Ovary (tissue), 9 donors: ENCODE data around the gene ATP7B. TPM values are rescaled to one million over a fixed set of nuclear protein-coding genes. Genes with fewer than 3 reads are reported as not detected.

Experiments
- DNase-seq, 5 donors: peaks; one replicate each; pipeline ENCODE4 v3.0.0-alpha.2; 2019 to 2020
- H3K27ac ChIP-seq, 2 donors: fragments of 200-600 bp; one replicate each; pipeline versions ENCODE4 v1.5.1 to v1.8.0; 2019 to 2022
- H3K27me3 ChIP-seq: fragments of 200-600 bp; one replicate; pipeline ENCODE4 v1.8.0; 2022
- H3K36me3 ChIP-seq: fragments of 200-600 bp; sonication (generic); one replicate; pipeline ENCODE4 v1.5.1; 2019
- H3K4me1 ChIP-seq: one replicate; pipeline ENCODE4 v1.8.1; 2013; ENCODE audit warnings: mild to moderate bottlenecking, moderate library complexity; ENCODE audit not compliant: insufficient read depth
- H3K4me3 ChIP-seq: fragments of 200-600 bp; sonication (generic); one replicate; pipeline ENCODE4 v1.5.1; 2017
- H3K9me3 ChIP-seq, 2 donors: fragments of 200-600 bp in 1 of 2; sonication (generic) in 1 of 2; one replicate each; pipeline versions ENCODE4 v1.5.1 to v1.8.1; 2013 to 2019; ENCODE audit warnings: mild to moderate bottlenecking in 1 of 2, moderate library complexity in 1 of 2
- EP300 ChIP-seq: sonication (generic); formaldehyde crosslinking; IDR thresholded peaks from one replicate; pipeline ENCODE4 v1.6.1; 2017; ENCODE audit warnings: antibody characterized with exemption
- POLR2A ChIP-seq: fragments of 450-650 bp; IDR thresholded peaks from one replicate; pipeline ENCODE4 v1.6.1; 2017; ENCODE audit warnings: antibody characterized with exemption, mild to moderate bottlenecking, moderate library complexity
- WGBS, 3 donors: extraction: QIAGEN DNeasy Blood & Tissue Kit in 1 of 3; methylation state at CpG; one replicate each; pipeline versions ENCODE4 v1.1.5 to v1.1.7; 2013 to 2017; 5-methylcytosine and 5-hydroxymethylcytosine counted together
- intact Hi-C, 4 donors: fragments of 100-400 bp; cut with DNase I; formaldehyde crosslinking; loops; one replicate each; pipeline versions ENCODE4 v1.11.0 to v1.15.1; 2022 to 2023
- polyA plus RNA-seq, 2 donors: library from polyadenylated mRNA; stranded (reverse); fragments of 200-250 nt in 1 of 2; fragments of 350-450 nt in 1 of 2; fragmentation: Illumina TruSeq in 1 of 2; extraction: RNeasy Lipid Tissue Mini Kit (QIAGEN cat#74804) in 1 of 2; gene quantifications; one replicate each; pipeline ENCODE4 v1.2.3, GENCODE V29; 2013 to 2014
- total RNA-seq, 7 donors: library from RNA; depleted of rRNA in 2 of 7; stranded (reverse); fragments of >200 nt in 2 of 7; fragmentation: NEBNext Ultra II Directional in 3 of 7; extraction: Animal tissue kit (Norgen Biotek cat#: 25700) in 3 of 7; gene quantifications; one replicate each; pipeline versions ENCODE4 v1.1.0 to v1.2.4, GENCODE V29; 2016 to 2023
- TF ChIP-seq, protein P1 (sequence below), 3 donors: fragments of 450-650 bp in 2 of 3; fragments of 200-600 bp in 1 of 3; IDR thresholded peaks; one replicate each; pipeline versions ENCODE4 v1.5.1 to v1.8.0; 2016 to 2022; ENCODE audit warnings: antibody characterized with exemption in 3 of 3, mild to moderate bottlenecking in 1 of 3
- donor health status: DM: no; HTN: no; CAD: no; lungs with moderate emphysema.
- donor health status: DM: no; HTN: no; CAD: no.
- donor health status: Bipolar disorder and iron deficiency.
- donor health status: DM: yes; HTN: yes; CAD: no.
- donor health status: DM: no; HTN: no; CAD: no.
- donor health status: DM: yes; HTN: yes; CAD: no.

ATP7B gene
- total and polyA plus RNA-seq, 9 donors = 2.9 to 7.3 (median 5.1) TPM

DNA sequence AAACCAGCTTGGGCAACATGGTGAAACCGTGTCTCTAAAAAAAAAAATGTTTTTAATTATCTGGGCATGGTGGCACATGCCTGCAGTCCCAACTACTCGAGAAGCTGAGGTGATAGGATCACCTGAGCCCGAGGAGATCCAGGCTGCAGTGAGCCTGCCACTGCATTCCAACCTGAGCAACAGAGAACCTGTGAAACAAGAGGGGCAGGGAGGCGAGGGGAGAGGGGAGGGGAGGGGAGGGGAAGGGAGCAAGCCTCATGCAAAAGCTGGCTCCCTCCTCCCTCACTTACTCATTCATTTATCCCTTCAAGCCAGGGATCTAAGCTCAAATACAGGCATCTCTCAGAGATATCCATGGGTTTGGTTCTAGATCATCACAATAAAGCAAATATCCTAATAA, 8.9 kb downstream of the ATP7B start:
- Histone ChIP-seq H3K9me3 (no peaks in the 10 kb centered on the region), H3K27me3 (no peaks in the 10 kb centered on the region), H3K27ac (no peak overlapping the region), H3K36me3 (no peaks in the 10 kb centered on the region), H3K4me3 (no peak overlapping the region), H3K4me1 (no peaks in the 10 kb centered on the region)
- DNase-seq = no peak
- WGBS, 3 donors = 76 to 86% (median 77%) methylated on average over 3 to 4 of the region's 4 CpGs
- intact Hi-C loops = loop anchor here in 1 of 4 donors (10.0 kb wide), 1 partner anchor 122 kb away; the partner anchor contains the start of gene NEK5
- no peak for TF ChIP-seq POLR2A
- TF ChIP-seq, protein P1, sequence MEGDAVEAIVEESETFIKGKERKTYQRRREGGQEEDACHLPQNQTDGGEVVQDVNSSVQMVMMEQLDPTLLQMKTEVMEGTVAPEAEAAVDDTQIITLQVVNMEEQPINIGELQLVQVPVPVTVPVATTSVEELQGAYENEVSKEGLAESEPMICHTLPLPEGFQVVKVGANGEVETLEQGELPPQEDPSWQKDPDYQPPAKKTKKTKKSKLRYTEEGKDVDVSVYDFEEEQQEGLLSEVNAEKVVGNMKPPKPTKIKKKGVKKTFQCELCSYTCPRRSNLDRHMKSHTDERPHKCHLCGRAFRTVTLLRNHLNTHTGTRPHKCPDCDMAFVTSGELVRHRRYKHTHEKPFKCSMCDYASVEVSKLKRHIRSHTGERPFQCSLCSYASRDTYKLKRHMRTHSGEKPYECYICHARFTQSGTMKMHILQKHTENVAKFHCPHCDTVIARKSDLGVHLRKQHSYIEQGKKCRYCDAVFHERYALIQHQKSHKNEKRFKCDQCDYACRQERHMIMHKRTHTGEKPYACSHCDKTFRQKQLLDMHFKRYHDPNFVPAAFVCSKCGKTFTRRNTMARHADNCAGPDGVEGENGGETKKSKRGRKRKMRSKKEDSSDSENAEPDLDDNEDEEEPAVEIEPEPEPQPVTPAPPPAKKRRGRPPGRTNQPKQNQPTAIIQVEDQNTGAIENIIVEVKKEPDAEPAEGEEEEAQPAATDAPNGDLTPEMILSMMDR (IDR thresholded peaks at IDR 0.05) = no peak
- TF ChIP-seq EP300 = no peak

DNA sequence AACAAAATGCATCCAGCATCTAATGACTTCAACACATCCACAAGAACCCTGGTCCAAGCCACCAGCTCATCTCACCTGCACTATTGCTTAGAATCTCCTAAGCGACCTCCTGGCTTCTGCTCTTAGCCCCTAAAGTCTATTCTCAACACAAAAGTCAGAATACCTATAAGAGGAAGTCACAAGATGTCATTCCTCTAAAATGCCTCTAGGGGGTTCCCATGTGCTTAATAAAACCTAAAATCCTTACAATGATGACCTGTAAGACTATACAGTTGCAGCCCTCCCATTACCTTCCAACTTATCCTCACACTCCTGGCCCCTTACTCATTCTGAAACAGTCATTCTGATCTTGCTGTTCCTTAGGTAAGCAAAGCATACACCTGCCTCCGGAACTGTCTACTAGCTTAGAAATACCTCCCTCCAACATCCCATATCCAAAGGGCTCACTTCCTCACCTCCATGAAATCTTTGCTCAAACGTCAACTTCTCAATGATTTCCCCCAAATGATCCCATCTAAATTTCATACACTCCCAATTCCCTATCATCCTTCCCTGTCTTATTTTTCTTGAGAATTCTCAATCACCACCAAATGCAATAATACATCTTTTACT, 10.0 kb downstream of the ATP7B start:
- TF ChIP-seq EP300 (no peak), POLR2A (no peak)
- TF ChIP-seq, protein P1 (IDR thresholded peaks at IDR 0.05) = no peak
- WGBS, 3 donors = 50 to 62% (median 53%) methylated on average over 3 of the region's 3 CpGs
- Histone ChIP-seq H3K9me3 (no peaks in the 10 kb centered on the region), H3K27ac (no peak overlapping the region), H3K4me3 (no peak overlapping the region), H3K27me3 (no peaks in the 10 kb centered on the region), H3K36me3 (no peaks in the 10 kb centered on the region), H3K4me1 (peaks cover under 1% of the 10 kb centered on the region)
- no peak for DNase-seq
- intact Hi-C loops = loop anchor here in 1 of 4 donors (10.0 kb wide), 1 partner anchor 124 kb away; the partner anchor contains the start of gene NEK5

DNA sequence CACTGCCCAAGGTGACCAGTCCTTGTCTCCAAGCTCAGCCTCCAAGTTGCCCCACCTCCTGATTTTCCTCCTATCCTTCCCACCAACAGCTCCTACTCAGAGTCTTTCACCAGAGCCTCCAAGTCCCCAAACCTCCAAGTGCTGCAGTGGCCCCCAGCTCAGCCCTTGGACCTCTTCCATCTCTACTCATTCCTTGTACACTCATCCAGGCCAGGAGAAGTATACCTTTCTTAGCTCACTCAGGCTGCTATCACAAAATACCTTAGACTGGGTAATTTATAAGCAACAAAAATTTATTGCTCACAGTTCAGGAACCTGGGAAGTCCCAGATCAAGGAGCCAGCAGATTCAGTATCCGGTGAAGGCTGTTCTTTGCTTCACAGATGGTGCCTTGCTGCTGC, 11.3 kb downstream of the ATP7B start:
- TF ChIP-seq POLR2A (no peak), EP300 (no peak)
- TF ChIP-seq, protein P1 (IDR thresholded peaks at IDR 0.05) = no peak
- H3K4me3 ChIP-seq = no peak overlapping the region
- no peaks in the 10 kb centered on the region for H3K27me3 ChIP-seq
- 48 to 73% (median 65%) methylated on average over 1 of the region's 1 CpG for WGBS, 3 donors
- H3K36me3 ChIP-seq = no peaks in the 10 kb centered on the region
- intact Hi-C loops = loop anchor here in 1 of 4 donors (10.0 kb wide), 1 partner anchor 125 kb away; the partner anchor contains the start of gene NEK5
- DNase-seq = no peak
- H3K4me1 ChIP-seq = peaks cover 8% of the 10 kb centered on the region
- H3K9me3 ChIP-seq = no peaks in the 10 kb centered on the region
- no peak overlapping the region for H3K27ac ChIP-seq

DNA sequence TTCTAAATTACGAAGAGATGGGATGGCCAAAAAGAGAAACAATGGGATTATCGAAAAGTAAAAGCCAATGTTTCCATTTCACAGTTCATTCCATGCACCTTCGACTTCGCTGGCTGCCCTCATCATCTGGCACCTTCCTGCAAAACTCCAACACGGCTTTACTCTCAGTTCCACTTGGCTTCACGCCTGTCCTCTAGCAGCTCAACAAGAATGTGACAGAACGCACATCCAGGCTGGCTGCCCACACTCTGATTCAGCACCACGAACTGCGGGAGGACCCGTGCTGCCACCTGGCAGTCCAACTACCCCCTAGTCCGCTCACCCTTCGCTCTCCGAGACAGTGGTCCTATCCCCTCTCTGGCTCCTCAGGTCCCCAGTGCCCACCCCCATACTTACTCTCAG, 11.7 kb downstream of the ATP7B start:
- DNase-seq = no peak
- no peaks in the 10 kb centered on the region for H3K27me3 ChIP-seq
- TF ChIP-seq POLR2A = no peak
- TF ChIP-seq, protein P1 (IDR thresholded peaks at IDR 0.05) = no peak
- intact Hi-C loops = no loop called here
- H3K27ac ChIP-seq = no peak overlapping the region
- 65 to 68% (median 68%) methylated on average over 13 of the region's 13 CpGs for WGBS, 3 donors
- H3K9me3 ChIP-seq = no peaks in the 10 kb centered on the region
- no peaks in the 10 kb centered on the region for H3K36me3 ChIP-seq
- no peak overlapping the region for H3K4me3 ChIP-seq
- peaks cover 8% of the 10 kb centered on the region for H3K4me1 ChIP-seq
